ENCODE data around the gene HAPLN2.
"Not testable (repeated sequence)": the region's sequence is repeated elsewhere in the genome, so short reads cannot be mapped to it uniquely, and the experiment has no call there.

Gene HAPLN2

GRCh38 chr1:156592158-156592909, 26.9 kb upstream of the HAPLN2 start:
- no peak for DNase-seq

DNA sequence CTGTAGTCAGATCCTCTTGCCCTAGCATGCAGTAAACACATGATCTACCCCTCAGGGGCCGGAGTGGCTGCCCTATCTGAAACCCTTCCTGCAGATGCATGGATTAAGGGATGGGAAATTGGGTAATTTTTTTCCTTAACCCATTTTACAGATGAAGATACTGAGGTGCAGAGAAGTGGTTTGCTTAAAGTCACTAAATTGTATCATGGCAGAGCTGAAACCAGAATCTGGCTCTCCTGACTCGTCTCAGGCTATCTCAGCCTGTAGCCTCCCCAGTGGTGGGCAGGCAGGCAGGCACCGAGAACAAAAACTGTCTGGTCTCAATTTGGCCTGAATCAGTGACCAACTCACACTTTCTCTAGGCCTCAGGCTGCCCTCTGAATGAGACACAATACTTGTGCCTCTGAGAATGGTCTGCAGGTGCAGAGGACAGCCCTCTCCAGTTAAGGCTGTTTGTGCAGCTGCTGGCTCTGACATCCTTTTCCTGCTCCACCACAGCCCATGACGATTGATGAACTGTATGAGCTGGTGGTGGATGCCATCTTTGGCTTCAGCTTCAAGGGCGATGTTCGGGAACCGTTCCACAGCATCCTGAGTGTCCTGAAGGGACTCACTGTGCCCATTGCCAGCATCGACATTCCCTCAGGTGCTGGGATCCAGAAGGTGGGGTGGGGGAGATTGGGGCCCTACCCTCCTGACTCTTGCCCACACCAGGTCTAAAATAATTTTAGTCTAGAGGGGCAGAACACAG, 26.1 kb upstream of the HAPLN2 start:
- DNase-seq: no peak

GRCh38 chr1:156593661-156593989, 25.6 kb upstream of the HAPLN2 start:
- no peak for DNase-seq

DNA sequence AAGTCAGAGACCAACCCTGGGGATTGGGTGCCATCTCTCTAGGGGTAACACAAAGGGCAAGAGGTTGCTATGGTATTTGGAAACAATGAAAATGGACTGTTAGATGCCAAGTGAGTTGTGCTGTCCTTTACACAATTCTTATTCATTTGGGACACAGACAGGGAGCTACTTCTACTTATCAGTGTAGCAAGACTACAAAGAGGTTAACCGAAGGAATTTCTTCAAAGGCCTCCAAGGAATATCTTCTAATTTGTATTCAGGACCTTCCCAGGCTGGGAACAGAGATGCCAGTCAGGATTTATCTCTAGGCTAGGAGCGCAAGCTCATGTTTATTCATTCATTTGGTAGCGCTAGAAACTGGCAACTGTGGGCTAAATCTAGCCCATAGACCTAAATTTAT, 25.0 kb upstream of the HAPLN2 start:
- no peak for DNase-seq

DNA sequence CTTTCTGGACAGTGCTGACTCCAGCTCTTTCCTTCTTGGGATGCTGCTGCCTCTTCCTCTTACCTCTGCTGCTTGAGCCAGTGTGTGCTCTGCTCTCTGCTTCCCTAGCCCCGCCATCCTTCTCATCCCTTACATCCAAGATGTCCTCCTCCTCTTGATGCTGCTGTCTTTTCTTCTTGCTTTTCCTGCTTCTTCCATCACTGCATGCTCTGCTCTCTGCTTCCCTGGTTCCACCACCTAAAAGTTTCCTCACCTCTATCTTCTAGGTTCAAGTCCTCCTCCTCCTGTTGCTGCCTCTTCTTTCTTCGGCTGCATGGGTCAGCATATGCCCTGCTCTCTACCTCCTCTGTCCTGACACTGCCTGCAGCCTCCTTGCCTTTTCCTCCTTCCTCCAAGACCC, 24.2 kb upstream of the HAPLN2 start:
- DNase-seq: no peak

GRCh38 chr1:156596426-156596825, 22.8 kb upstream of the HAPLN2 start:
- DNase-seq: no peak

DNA sequence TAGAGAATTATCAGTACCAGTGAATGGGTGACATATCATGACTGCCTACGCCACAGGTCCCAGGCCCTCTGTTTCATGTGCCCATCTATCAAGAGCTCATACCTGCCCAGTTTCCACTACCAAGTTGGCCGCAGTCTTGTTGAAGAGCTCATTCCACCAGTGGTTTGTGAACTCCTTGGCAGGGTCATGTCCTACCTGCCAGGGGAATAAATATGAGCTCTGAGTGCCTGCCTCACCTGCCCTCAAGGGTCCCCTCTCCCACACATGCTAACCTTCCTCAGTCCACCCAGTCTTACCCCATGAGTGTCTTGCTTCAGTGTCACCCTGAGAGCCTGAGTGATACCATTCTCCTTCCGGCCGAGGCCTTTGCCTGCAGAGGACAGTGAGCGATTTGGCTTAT, 21.1 kb upstream of the HAPLN2 start:
- DNase-seq: no peak

DNA sequence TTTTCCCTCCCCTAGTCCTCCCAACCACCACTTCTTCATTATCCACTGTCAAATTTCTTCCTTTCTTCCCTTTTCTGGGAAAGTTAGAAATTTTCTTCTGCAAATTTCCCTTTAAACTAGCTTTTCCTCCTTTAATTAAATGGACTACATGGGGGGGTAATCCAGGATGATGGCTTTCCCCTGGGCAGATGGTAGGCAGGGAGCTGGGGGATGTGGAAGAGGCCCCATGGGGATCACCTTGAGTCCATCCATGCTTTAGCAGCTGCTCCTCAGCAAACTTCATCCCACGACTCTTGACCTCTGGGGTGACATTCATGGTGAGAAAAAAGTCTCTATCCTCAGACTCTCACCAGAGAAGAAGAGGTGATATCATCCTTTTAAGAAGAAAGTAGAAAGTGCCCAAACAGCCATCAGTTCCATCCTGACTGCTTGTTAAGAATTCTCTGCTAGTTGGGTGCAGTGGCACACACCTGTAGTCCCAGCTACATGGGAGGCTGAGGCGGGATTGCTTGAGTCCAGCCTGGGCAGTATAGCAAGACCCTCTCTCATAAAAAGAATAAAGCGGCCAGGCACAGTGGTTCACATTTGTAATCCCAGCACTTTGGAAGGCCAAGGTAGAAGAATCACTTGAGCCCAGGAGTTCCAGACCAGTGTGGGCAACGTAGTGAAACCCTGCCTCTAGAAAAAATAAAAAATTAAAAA, 20.3 kb upstream of the HAPLN2 start:
- no peak for DNase-seq

DNA sequence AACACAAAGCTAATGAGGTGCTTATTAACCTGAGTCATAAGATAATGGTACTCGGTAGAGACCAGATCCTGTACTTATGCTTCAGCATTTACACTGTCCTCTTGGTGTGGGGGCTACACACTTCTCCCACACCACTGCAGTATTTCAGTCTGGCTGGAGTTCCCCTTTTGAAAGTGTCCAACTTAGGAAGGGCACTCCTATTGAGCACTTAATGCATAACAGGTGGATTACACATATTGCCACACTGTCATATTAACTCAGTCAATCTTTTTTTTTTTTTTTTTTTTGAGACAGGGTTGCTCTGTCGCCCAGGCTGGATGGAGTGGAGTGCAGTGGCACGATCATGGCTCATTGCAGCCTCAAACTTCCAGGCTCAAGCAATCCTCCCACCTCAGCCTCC, 19.4 kb upstream of the HAPLN2 start:
- DNase-seq: peak; percentile 63

DNA sequence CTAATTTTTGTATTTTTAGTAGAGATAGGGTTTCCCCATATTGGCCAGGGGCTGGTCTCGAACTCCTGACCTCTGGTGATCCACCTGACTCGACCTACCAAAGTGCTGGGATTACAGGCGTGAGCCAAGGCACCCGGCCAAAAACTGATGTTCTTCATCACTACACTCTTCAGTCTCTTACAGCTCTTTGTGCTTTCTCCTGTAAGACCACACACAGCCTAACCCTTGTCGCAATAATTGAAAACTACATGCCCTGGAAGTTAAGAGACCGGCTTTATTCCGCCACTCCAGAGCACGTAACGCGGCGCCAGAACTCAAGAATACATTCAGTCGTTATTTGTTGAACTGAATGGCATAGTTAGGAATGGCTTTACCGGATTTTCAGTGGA, 18.5 kb upstream of the HAPLN2 start:
- no peak for DNase-seq

DNA sequence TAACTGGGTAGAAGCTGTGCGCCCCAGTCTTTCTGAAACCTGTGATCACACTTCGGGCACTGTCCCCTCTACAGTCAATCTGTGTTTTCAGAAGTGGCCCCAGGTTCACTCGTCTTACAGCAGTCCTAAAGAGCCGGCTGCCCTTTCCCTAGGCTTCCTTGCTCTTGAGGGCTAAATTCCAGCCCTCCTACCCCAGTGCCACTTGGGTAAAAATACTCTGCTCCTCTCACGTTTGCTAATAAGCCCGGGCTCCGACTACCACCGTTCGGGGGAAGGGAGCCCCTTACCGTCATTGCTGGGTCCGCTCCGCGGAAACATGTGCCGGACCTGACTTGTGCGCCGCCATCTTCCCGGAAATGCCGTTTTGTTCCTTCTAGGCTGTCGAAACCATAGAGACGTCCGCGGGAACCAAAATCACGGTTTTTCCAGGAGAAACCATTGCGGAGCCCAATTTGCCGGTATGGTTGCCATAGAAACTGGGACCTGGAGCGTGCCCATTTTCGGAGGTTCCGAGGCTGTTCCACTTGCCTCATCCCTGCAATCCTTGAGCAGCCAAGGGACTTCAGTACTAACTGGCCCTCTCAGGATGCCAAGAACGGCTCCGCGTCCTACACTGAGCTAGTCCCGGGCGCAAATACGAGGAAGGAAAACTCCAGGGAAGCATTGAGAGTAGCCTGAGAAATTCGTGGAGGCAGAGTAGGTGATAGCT, 17.9 kb upstream of the HAPLN2 start, which contains the start of gene GPATCH4:
Gene GPATCH4 (minus strand): TSS at position 358 of the 709 bp plus-strand sequence.
- DNase-seq: peak; percentile 90

GRCh38 chr1:156601892-156602291, 17.3 kb upstream of the HAPLN2 start:
- no peak for DNase-seq

DNA sequence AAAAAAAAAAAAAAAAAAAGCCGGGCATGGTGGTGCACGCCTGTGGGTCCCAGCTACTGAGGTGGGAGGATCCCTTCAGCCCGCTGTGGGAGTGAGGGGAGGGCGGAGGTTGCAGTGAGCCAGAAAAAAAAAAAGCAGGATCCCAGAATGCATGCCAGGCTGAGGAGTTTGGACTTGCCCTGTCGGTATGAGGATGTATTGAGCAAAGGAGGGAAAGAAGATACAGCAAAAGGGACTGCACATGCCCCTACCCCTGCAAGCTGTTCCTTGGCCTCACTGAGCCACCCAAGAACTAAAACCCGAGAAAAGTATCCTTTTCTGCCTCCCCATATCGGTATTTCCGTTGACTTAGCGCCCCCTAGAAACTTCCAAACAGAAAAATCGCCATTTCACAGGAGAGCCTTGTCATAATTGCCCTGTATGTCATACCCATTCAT, 16.6 kb upstream of the HAPLN2 start:
- DNase-seq: peak; percentile 52

- DNase-seq: not testable (repeated sequence)
Observed at GRCh38 chr1:156607344-156607743, 11.9 kb upstream of the HAPLN2 start.

GRCh38 chr1:156608036-156608674, 11.1 kb upstream of the HAPLN2 start:
- DNase-seq: peak; percentile 80

- peak; percentile 62 for DNase-seq
Observed at GRCh38 chr1:156608981-156609380, 10.2 kb upstream of the HAPLN2 start.

- DNase-seq: not testable (repeated sequence)
Observed at GRCh38 chr1:156610072-156610471, 9.1 kb upstream of the HAPLN2 start.

GRCh38 chr1:156612666-156613065, 6.5 kb upstream of the HAPLN2 start:
- no peak for DNase-seq

DNA sequence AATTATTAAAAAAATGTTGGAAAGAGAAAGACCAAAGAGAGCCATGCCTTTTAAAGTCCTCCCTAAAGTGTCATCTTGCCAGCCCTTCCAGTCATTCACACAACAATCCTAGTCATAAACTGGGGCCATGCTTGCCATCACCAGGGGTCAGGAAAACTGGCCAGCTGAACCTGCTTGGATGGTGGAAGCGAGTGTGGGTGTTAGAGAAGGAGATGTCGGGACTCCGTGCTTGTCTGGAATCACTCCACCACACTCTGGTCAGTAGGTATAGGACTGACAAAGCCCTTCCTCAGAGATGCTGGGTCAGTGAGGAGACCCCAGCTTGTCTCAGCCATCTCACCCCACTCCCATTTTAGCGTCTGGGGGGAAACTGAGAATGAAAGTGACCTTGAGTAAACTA, 3.3 kb upstream of the HAPLN2 start:
- DNase-seq: no peak

DNA sequence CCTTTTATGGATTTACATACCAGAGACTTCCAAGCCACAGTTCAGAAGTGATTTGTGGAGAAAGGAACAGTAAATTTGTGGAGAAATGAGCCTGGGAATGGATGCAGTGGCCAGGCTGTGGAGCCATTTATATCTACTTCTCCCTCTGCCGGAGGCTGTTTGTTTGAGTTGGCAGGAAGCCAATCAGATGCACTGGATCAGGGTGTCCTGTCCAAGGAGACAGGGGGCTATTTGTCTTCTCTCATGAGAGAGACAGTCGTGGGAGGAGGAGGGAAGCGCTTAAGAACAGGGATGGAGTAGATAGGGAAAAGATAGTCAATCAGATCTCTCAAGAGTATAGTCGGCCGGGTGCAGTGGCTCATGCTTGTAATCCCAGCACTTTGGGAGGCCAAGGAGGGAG, 2.8 kb upstream of the HAPLN2 start:
- no peak for DNase-seq

DNA sequence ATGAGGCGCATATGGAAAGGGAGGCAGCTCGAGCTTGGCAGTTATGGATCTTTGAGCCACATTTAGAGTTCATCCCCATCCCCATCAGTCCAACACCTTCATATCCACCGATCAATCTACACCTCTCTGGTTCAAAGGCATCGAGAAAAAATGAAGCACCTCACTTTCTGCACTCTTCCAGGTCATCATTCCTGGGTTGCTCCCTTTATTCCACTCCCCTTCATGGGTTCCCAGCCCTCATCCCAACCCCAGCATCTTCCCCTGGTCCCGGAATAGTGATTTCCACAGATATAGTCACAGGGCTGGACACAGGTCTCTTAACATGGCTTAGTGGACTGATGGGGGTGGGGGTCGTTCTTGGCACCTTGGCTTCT, 354 bp downstream of the HAPLN2 start:
- DNase-seq: no peak

GRCh38 chr1:156622581-156623297, 3.5 kb downstream of the HAPLN2 start:
- DNase-seq: no peak
